Measurements from ENCODE around the gene FCN1. TPM values are rescaled to one million over a fixed set of nuclear protein-coding genes. Genes with fewer than 3 reads are reported as not detected.

Gene FCN1
- total RNA-seq, 1 donor from 2014 or later = not detected

- peaks cover 50% of the 10 kb centered on the region for H3K27me3 Mint-ChIP-seq (ENCODE audit: unreplicated experiment)
- H3K27ac Mint-ChIP-seq (ENCODE audit: unreplicated experiment) = no peak overlapping the region
- no peaks in the 10 kb centered on the region for H3K4me1 Mint-ChIP-seq (ENCODE audit: unreplicated experiment)
- no peak for TF ChIP-seq CTCF (IDR thresholded peaks at IDR 0.05)
- H3K9me3 Mint-ChIP-seq (ENCODE audit: unreplicated experiment) = no peaks in the 10 kb centered on the region
- no peak overlapping the region for H3K4me3 Mint-ChIP-seq (ENCODE audit: unreplicated experiment)
- no peak for DNase-seq (ENCODE audit: extremely low spot score, unreplicated experiment)
- no peaks in the 10 kb centered on the region for H3K36me3 Mint-ChIP-seq (ENCODE audit: unreplicated experiment)
Observed at GRCh38 chr9:134932171-134932570, 14.5 kb upstream of the FCN1 start.

- H3K27ac Mint-ChIP-seq (ENCODE audit: unreplicated experiment) = no peak overlapping the region
- TF ChIP-seq CTCF (IDR thresholded peaks at IDR 0.05) = no peak
- H3K4me3 Mint-ChIP-seq (ENCODE audit: unreplicated experiment) = no peak overlapping the region
- H3K27me3 Mint-ChIP-seq (ENCODE audit: unreplicated experiment) = peaks cover 35% of the 10 kb centered on the region
- no peak for DNase-seq (ENCODE audit: extremely low spot score, unreplicated experiment)
- H3K9me3 Mint-ChIP-seq (ENCODE audit: unreplicated experiment) = no peaks in the 10 kb centered on the region
- H3K36me3 Mint-ChIP-seq (ENCODE audit: unreplicated experiment) = no peaks in the 10 kb centered on the region
- no peaks in the 10 kb centered on the region for H3K4me1 Mint-ChIP-seq (ENCODE audit: unreplicated experiment)
Observed at GRCh38 chr9:134930398-134930797, 12.7 kb upstream of the FCN1 start.

- DNase-seq (ENCODE audit: extremely low spot score, unreplicated experiment) = no peak
- Mint-ChIP-seq H3K4me3 (ENCODE audit: unreplicated experiment) (no peak overlapping the region), H3K36me3 (ENCODE audit: unreplicated experiment) (no peaks in the 10 kb centered on the region), H3K27ac (ENCODE audit: unreplicated experiment) (no peak overlapping the region), H3K9me3 (ENCODE audit: unreplicated experiment) (no peaks in the 10 kb centered on the region), H3K4me1 (ENCODE audit: unreplicated experiment) (no peaks in the 10 kb centered on the region), H3K27me3 (ENCODE audit: unreplicated experiment) (peaks cover 26% of the 10 kb centered on the region)
- TF ChIP-seq CTCF (IDR thresholded peaks at IDR 0.05) = no peak
Observed at GRCh38 chr9:134929193-134930158, 11.8 kb upstream of the FCN1 start.

GRCh38 chr9:134928436-134929192 is 10.9 kb upstream of the FCN1 start:
- Mint-ChIP-seq H3K4me3 (ENCODE audit: unreplicated experiment) (no peak overlapping the region), H3K4me1 (ENCODE audit: unreplicated experiment) (no peaks in the 10 kb centered on the region), H3K9me3 (ENCODE audit: unreplicated experiment) (no peaks in the 10 kb centered on the region), H3K36me3 (ENCODE audit: unreplicated experiment) (no peaks in the 10 kb centered on the region), H3K27ac (ENCODE audit: unreplicated experiment) (no peak overlapping the region), H3K27me3 (ENCODE audit: unreplicated experiment) (peaks cover 22% of the 10 kb centered on the region)
- DNase-seq (ENCODE audit: extremely low spot score, unreplicated experiment) = no peak
- TF ChIP-seq CTCF (IDR thresholded peaks at IDR 0.05) = no peak

- no peaks in the 10 kb centered on the region for H3K9me3 Mint-ChIP-seq (ENCODE audit: unreplicated experiment)
- no peaks in the 10 kb centered on the region for H3K4me1 Mint-ChIP-seq (ENCODE audit: unreplicated experiment)
- no peaks in the 10 kb centered on the region for H3K36me3 Mint-ChIP-seq (ENCODE audit: unreplicated experiment)
- no peak overlapping the region for H3K27ac Mint-ChIP-seq (ENCODE audit: unreplicated experiment)
- no peak for TF ChIP-seq CTCF (IDR thresholded peaks at IDR 0.05)
- DNase-seq (ENCODE audit: extremely low spot score, unreplicated experiment) = no peak
- no peak overlapping the region for H3K4me3 Mint-ChIP-seq (ENCODE audit: unreplicated experiment)
- peaks cover 8% of the 10 kb centered on the region for H3K27me3 Mint-ChIP-seq (ENCODE audit: unreplicated experiment)
Observed at GRCh38 chr9:134925011-134925511, 7.3 kb upstream of the FCN1 start.

Measured in osteocyte (in vitro differentiated cells).